ENCODE measurements around the gene NDUFS5.

The NDUFS5 gene

DNA sequence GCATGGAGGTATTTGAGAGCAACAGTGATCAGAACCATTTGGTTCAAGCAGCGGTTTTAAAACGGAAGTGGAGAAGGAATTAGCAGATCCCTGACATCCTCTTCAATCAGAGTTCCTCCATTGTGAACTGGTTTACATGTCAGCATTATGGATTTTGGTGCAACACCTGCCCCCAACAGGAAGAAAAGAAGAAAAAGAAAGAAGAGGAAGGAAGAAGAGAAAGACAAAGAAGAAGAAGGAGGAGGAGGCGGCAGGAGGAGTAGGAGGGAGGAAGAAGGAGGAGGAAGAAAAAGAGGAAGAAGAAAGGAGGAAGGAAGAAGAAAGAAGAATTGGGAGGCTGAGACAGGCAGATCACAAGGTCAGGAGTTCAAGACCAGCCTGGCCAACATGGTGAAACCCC, 17.4 kb downstream of the NDUFS5 start:
- Histone ChIP-seq H3K4me1 (peaks cover 0 to 22% (median 9%) of the 10 kb centered on the region in 4 donors), H3K4me3 (no peak overlapping the region), H3K27ac (no peak overlapping the region), H3K36me3 (peaks cover 8 to 62% (median 29%) of the 10 kb centered on the region in 3 donors), H3K9me3 (no peaks in the 10 kb centered on the region), H3K27me3 (no peaks in the 10 kb centered on the region)
- intact Hi-C loops (cut with DNase I; ENCODE audit: low total_unique reads) = no loop called here
- TF ChIP-seq, protein P1, sequence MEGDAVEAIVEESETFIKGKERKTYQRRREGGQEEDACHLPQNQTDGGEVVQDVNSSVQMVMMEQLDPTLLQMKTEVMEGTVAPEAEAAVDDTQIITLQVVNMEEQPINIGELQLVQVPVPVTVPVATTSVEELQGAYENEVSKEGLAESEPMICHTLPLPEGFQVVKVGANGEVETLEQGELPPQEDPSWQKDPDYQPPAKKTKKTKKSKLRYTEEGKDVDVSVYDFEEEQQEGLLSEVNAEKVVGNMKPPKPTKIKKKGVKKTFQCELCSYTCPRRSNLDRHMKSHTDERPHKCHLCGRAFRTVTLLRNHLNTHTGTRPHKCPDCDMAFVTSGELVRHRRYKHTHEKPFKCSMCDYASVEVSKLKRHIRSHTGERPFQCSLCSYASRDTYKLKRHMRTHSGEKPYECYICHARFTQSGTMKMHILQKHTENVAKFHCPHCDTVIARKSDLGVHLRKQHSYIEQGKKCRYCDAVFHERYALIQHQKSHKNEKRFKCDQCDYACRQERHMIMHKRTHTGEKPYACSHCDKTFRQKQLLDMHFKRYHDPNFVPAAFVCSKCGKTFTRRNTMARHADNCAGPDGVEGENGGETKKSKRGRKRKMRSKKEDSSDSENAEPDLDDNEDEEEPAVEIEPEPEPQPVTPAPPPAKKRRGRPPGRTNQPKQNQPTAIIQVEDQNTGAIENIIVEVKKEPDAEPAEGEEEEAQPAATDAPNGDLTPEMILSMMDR (IDR thresholded peaks at IDR 0.05) = no peak
- DNase-seq = no peak

DNA sequence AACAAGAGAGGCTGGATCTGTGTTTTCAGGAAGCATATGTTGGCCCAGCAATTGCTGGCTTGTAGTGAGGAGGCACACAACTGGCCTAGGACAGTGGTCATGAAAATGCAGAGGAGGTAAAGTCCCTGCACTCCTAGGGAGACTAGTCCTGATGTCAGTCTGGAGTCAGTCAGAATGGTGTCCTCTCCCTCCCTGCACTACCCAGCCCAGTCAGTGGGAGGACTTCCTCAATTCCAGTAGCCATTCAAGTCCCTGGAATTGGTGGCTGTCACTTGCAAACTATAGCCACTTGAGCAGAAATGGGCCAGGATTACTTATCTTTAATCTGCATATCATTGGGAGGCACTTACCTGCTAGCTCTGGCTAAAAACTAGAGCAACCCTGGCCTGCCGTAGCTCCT, 18.6 kb downstream of the NDUFS5 start:
- intact Hi-C loops (cut with DNase I; ENCODE audit: low total_unique reads) = no loop called here
- Histone ChIP-seq H3K27ac (no peak overlapping the region), H3K4me1 (peaks cover 0 to 25% (median 9%) of the 10 kb centered on the region in 4 donors), H3K36me3 (peaks cover 8 to 57% (median 26%) of the 10 kb centered on the region in 3 donors), H3K9me3 (no peaks in the 10 kb centered on the region), H3K27me3 (no peaks in the 10 kb centered on the region), H3K4me3 (no peak overlapping the region)
- TF ChIP-seq, protein P1 (IDR thresholded peaks at IDR 0.05) = no peak
- DNase-seq = peak in 1 of 2 donors; percentile 35

DNA sequence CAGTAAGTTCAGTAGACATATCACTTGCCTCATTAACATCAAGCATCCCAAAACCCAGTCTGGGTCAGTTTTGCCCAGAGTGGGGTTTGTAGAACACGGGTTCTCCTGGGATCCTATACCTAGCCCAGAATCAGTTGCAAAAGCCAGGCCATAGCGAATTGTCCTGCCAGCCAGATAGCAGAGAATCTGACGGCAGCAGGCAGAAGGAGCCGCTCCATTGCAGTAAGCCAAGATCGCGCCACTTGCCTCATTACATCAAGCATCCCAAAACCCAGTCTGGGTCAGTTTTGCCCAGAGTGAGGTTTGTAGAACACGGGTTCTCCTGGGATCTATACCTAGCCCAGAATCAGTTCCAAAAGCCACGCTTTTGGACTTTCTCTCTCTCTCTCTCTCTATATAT, 19.1 kb downstream of the NDUFS5 start:
- peaks cover 8 to 61% (median 26%) of the 10 kb centered on the region in 3 donors for H3K36me3 ChIP-seq
- DNase-seq = peak in 1 of 2 donors; percentile 9

DNA sequence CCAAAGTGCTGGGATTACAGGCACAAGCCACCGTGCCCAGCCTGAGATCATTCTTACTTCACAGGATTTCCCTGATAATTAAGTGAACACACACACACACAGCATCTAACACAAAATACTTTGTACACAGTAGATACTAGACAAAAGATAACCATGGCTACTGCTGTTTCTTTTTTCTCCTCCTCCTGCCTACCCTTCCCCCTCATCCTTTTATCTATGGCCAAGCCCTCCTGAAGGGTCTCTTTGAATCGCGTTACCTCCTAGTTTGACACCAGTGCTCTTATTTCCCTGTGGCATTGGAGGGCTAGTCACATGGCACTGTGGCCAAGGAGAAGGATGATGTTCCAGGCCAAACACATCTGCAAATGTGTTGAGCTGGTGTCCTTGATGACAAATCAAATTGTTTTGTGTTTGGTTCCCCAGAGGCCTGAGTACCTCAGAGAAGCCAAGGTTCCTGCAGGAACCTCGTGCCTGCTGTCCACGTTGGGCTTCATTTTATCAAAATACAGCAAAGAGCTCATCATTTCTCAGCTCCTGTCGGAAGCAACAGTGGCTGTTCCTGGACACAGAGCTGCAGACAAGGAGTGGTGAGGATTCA, 20.6 kb downstream of the NDUFS5 start:
- Histone ChIP-seq H3K27me3 (no peaks in the 10 kb centered on the region), H3K4me1 (peaks cover 0 to 25% (median 9%) of the 10 kb centered on the region in 4 donors), H3K4me3 (no peak overlapping the region), H3K9me3 (no peaks in the 10 kb centered on the region), H3K27ac (peak overlapping the region; percentile 70 to 87), H3K36me3 (peaks cover 0 to 47% (median 15%) of the 10 kb centered on the region in 3 donors)
- TF ChIP-seq, protein P1 (IDR thresholded peaks at IDR 0.05) = no peak
- intact Hi-C loops (cut with DNase I; ENCODE audit: low total_unique reads) = no loop called here
- DNase-seq = peak in 1 of 2 donors; percentile 48

More for the DNA sequence above, 19.1 kb downstream of the NDUFS5 start:
- TF ChIP-seq, protein P1 (IDR thresholded peaks at IDR 0.05) = no peak
- Histone ChIP-seq H3K9me3 (no peaks in the 10 kb centered on the region), H3K4me3 (no peak overlapping the region), H3K4me1 (peaks cover 0 to 25% (median 9%) of the 10 kb centered on the region in 4 donors), H3K27me3 (no peaks in the 10 kb centered on the region), H3K27ac (no peak overlapping the region)
- intact Hi-C loops (cut with DNase I; ENCODE audit: low total_unique reads) = no loop called here

DNA sequence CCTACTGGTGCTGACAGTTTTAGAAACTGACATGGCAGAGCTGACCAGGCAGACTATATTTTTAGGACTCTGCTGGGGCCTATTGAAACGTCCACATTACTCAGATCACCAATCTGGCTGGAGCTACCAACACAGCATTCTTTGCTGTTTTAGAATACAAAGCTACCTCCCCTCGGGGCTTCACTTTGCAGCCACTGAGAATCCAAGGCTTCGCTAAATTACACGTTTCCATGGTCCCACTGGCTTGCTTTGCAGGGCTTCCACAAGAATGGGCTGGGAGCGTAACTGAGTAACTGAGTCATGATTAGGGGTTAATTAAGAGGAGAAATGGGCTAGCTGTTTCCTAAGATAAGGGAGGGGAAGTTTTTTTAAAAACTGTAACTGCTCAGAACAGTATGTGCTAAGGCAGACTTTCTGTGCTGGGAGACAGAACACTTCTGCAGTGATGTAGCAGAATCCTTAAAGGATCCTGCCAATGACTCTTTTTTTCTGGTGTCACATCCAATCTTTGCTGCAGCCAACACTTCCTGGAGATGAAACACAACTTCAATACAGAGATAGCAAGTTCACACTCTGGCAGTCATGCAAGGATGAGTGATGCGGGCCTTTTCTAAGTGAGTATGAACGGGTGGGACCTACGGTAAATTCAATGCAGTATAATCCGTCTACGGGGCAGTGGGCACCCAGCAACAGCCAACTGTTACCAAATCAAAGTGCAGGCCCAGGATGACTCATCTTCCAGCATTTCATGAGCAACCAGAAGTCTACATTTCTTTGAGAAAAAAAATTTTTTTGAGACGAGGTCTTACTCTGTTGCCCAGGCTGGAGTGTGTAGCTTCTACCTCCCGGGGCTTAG, 21.5 kb downstream of the NDUFS5 start:
- Histone ChIP-seq H3K4me3 (no peak overlapping the region), H3K4me1 (peaks cover 0 to 25% (median 9%) of the 10 kb centered on the region in 4 donors), H3K27ac (peak overlapping the region; percentile 70 to 87), H3K36me3 (peaks cover 0 to 38% (median 6%) of the 10 kb centered on the region in 3 donors), H3K27me3 (no peaks in the 10 kb centered on the region), H3K9me3 (no peaks in the 10 kb centered on the region)
- peak; percentile 79 to 80 for DNase-seq
- TF ChIP-seq, protein P1 (IDR thresholded peaks at IDR 0.05) = no peak
- intact Hi-C loops (cut with DNase I; ENCODE audit: low total_unique reads) = no loop called here
